ENCODE measurements around the gene OCRL. TPM values are rescaled to one million over a fixed set of nuclear protein-coding genes. Genes with fewer than 3 reads are reported as not detected.
A peak's percentile ranks its signal among the peaks of the same experiment; 100 is the strongest.

The OCRL gene
- total RNA-seq, 1 experiment from 2014 or later: 25.4 TPM

DNA sequence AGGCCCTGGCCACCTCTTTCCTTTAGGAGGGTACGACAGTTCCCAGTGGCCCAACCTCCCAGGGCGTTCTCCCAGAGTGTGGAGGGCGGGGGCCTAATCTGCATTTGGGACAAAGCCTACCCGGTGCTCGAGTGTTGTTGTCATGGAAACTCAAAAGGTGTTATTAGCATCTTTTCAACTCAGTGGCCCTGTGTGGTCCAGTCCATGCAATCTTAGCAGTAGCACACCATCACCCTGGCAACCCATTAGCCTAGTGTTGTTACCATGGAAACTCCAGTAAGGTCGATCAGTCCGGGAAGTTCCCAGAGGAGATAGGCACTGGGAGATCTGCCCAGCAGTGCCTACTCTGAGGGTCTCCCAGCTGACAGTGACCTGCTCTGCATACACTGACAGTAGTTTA lies 94.5 kb downstream of the OCRL start:
- Histone ChIP-seq H3K36me3 (ENCODE audit: insufficient read depth, low read length, poor library complexity, severe bottlenecking) (no peaks in the 10 kb centered on the region), H3K4me1 (ENCODE audit: insufficient read depth, low read length, poor library complexity, severe bottlenecking) (no peaks in the 10 kb centered on the region), H3K9me3 (ENCODE audit: low read depth, low read length, poor library complexity, severe bottlenecking) (no peaks in the 10 kb centered on the region), H3K4me3 (ENCODE audit: low read depth, low read length, poor library complexity, severe bottlenecking) (no peak overlapping the region), H3K27me3 (replicated peaks; ENCODE audit: insufficient read depth, low read depth, low read length, poor library complexity) (no peaks in the 10 kb centered on the region), H3K27ac (ENCODE audit: low read depth, low read length, poor library complexity, severe bottlenecking) (no peak overlapping the region)
- DNase-seq (ENCODE audit: low spot score): no peak
- no TSS peak for BruUV-seq (replicated peaks)
- intact Hi-C loops (cut with micrococcal nuclease; ENCODE audit: unreplicated experiment): no loop called here
- CTCF ChIA-PET: interaction anchor here (0.6 to 0.7 kb wide), 2 partner anchors 20 to 93 kb away, joined by 3 to 4 read pairs; partner anchors contain the start of gene APLN
- POLR2A ChIA-PET (ENCODE audit: low non-redundant PET): no interaction called here
- TF ChIP-seq, protein P1, sequence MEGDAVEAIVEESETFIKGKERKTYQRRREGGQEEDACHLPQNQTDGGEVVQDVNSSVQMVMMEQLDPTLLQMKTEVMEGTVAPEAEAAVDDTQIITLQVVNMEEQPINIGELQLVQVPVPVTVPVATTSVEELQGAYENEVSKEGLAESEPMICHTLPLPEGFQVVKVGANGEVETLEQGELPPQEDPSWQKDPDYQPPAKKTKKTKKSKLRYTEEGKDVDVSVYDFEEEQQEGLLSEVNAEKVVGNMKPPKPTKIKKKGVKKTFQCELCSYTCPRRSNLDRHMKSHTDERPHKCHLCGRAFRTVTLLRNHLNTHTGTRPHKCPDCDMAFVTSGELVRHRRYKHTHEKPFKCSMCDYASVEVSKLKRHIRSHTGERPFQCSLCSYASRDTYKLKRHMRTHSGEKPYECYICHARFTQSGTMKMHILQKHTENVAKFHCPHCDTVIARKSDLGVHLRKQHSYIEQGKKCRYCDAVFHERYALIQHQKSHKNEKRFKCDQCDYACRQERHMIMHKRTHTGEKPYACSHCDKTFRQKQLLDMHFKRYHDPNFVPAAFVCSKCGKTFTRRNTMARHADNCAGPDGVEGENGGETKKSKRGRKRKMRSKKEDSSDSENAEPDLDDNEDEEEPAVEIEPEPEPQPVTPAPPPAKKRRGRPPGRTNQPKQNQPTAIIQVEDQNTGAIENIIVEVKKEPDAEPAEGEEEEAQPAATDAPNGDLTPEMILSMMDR (conservative IDR thresholded peaks at IDR 0.05; ENCODE audit: low read depth, low read length): no peak
- no peak for TF ChIP-seq EZH2 (IDR thresholded peaks at IDR 0.05; ENCODE audit: borderline replicate concordance, low read depth, low read length, poor library complexity, severe bottlenecking)

DNA sequence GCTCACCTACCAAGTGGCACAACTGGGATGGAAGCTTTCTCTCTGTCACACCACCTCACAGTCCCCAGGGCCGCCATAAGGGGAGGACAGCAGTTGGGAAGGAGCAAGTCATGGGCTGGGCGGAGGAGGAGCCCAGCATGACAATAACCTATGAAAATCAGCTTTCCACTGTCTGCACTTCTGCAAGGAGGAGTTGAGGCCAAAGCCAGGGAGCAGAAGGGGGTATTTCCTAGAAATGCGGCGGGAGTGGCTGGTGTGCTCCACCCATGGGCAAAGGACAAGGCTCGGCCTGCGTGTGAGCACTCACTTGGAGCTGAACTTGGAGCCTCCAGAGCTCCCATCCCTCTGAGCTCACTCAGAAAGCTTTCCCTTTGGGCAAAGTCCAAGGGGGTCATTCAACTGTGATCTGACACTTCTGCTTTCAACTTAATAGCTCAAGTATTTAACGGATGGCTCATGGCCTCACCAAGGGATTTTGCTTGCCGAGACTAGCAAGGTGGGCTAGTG lies 96.2 kb downstream of the OCRL start:
- Histone ChIP-seq H3K36me3 (ENCODE audit: insufficient read depth, low read length, poor library complexity, severe bottlenecking) (no peaks in the 10 kb centered on the region), H3K27ac (ENCODE audit: low read depth, low read length, poor library complexity, severe bottlenecking) (no peak overlapping the region), H3K27me3 (replicated peaks; ENCODE audit: insufficient read depth, low read depth, low read length, poor library complexity) (no peaks in the 10 kb centered on the region), H3K9me3 (ENCODE audit: low read depth, low read length, poor library complexity, severe bottlenecking) (no peaks in the 10 kb centered on the region), H3K4me3 (ENCODE audit: low read depth, low read length, poor library complexity, severe bottlenecking) (no peak overlapping the region), H3K4me1 (ENCODE audit: insufficient read depth, low read length, poor library complexity, severe bottlenecking) (no peaks in the 10 kb centered on the region)
- intact Hi-C loops (cut with micrococcal nuclease; ENCODE audit: unreplicated experiment): loop anchor here (2.0 kb wide), 1 partner anchor 187 kb away; no protein-coding TSS in a partner anchor
- no peak for DNase-seq (ENCODE audit: low spot score)
- ChIA-PET POLR2A (ENCODE audit: low non-redundant PET) (no interaction called here), CTCF (interaction anchor here (1.4 kb wide), 1 partner anchor 90 kb away, joined by 6 read pairs; no protein-coding TSS in a partner anchor)
- no TSS peak for BruUV-seq (replicated peaks)
- TF ChIP-seq EZH2 (IDR thresholded peaks at IDR 0.05; ENCODE audit: borderline replicate concordance, low read depth, low read length, poor library complexity, severe bottlenecking): no peak
- TF ChIP-seq, protein P1 (conservative IDR thresholded peaks at IDR 0.05; ENCODE audit: low read depth, low read length): no peak

DNA sequence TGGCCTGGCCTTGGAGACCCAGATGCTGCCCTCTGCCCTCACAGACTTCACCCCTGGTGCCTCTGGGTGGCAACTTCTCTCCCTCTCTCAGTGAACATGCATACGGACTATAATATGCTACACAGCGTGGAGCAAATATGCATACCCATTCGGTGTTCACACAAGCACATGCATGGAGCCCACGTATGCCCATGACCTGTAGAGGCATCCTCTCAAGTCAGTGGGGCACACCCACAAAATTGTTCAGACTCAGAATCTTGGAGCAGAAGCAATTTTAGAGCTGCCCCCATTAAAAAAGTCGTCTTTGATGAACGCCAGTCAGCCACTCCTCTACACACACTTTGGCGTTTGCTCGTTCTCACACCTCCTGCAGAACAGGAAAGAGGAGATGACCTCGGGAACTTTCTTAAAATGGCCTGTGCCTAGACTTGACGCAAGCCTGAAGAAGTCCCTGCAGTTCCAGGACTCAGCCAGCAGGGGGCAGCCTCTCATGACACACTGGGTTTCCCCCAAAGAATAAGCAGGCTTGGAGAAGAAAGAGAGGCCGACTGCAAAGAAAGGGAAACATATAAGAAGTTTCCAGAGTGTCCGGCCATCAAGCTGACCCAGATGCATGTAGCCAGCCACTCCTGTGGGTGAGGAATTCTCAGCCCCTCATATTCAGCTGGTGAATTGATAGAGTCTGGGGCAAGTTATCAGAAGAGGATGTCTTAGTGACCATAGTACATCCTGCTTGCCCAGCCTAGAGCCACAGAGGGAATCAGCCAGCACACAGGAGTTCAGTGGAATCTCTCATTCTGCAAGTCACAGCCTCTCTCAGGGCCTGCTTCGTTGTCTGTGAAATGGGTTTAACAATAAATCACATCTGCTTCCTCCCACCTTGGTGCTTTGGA lies 97.4 kb downstream of the OCRL start:
- ChIA-PET CTCF (no interaction called here), POLR2A (ENCODE audit: low non-redundant PET) (no interaction called here)
- no peak for TF ChIP-seq EZH2 (IDR thresholded peaks at IDR 0.05; ENCODE audit: borderline replicate concordance, low read depth, low read length, poor library complexity, severe bottlenecking)
- TF ChIP-seq, protein P1 (conservative IDR thresholded peaks at IDR 0.05; ENCODE audit: low read depth, low read length): peak; percentile 96
- Histone ChIP-seq H3K9me3 (ENCODE audit: low read depth, low read length, poor library complexity, severe bottlenecking) (no peaks in the 10 kb centered on the region), H3K36me3 (ENCODE audit: insufficient read depth, low read length, poor library complexity, severe bottlenecking) (no peaks in the 10 kb centered on the region), H3K27ac (ENCODE audit: low read depth, low read length, poor library complexity, severe bottlenecking) (no peak overlapping the region), H3K4me1 (ENCODE audit: insufficient read depth, low read length, poor library complexity, severe bottlenecking) (no peaks in the 10 kb centered on the region), H3K4me3 (ENCODE audit: low read depth, low read length, poor library complexity, severe bottlenecking) (no peak overlapping the region), H3K27me3 (replicated peaks; ENCODE audit: insufficient read depth, low read depth, low read length, poor library complexity) (no peaks in the 10 kb centered on the region)
- peak; percentile 75 for DNase-seq (ENCODE audit: low spot score)
- no TSS peak for BruUV-seq (replicated peaks)
- intact Hi-C loops (cut with micrococcal nuclease; ENCODE audit: unreplicated experiment): loop anchor here (1.0 to 2.0 kb wide), 2 partner anchors 89 to 185 kb away; no protein-coding TSS in a partner anchor
